SU-DHL-6 (cell line): ENCODE data around the gene TOX2.

Source experiments
- EZH2phosphoT487 ChIP-seq: fragments of 200-600 bp; sonication (generic), shearing (Covaris generic); conservative IDR thresholded peaks from 2 replicates; pipeline ENCODE4 v1.6.1; 2018; ENCODE audit warnings: mild to moderate bottlenecking, antibody characterized with exemption, low read length, moderate library complexity, mixed read lengths
- TF ChIP-seq, protein P1 (sequence below): fragments of 200-600 bp; sonication (generic); IDR thresholded peaks from one replicate; pipeline ENCODE4 v1.5.1; 2017; ENCODE audit warnings: antibody characterized with exemption, mild to moderate bottlenecking, low read length, moderate library complexity; ENCODE audit not compliant: insufficient read depth, poor library complexity, severe bottlenecking

GRCh38 chr20:44093249-44093582, 178.6 kb downstream of the TOX2 start:
- TF ChIP-seq, protein P1, sequence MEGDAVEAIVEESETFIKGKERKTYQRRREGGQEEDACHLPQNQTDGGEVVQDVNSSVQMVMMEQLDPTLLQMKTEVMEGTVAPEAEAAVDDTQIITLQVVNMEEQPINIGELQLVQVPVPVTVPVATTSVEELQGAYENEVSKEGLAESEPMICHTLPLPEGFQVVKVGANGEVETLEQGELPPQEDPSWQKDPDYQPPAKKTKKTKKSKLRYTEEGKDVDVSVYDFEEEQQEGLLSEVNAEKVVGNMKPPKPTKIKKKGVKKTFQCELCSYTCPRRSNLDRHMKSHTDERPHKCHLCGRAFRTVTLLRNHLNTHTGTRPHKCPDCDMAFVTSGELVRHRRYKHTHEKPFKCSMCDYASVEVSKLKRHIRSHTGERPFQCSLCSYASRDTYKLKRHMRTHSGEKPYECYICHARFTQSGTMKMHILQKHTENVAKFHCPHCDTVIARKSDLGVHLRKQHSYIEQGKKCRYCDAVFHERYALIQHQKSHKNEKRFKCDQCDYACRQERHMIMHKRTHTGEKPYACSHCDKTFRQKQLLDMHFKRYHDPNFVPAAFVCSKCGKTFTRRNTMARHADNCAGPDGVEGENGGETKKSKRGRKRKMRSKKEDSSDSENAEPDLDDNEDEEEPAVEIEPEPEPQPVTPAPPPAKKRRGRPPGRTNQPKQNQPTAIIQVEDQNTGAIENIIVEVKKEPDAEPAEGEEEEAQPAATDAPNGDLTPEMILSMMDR, result no peak
- no peak for TF ChIP-seq EZH2phosphoT487
